H1 (cell line): ENCODE data around the gene DENND2A. TPM values are rescaled to one million over a fixed set of nuclear protein-coding genes. Genes with fewer than 3 reads are reported as not detected.

ENCODE experiments used
- BCL11A ChIP-seq, 2 experiments: IDR thresholded peaks; one replicate each; pipeline ENCODE4 v1.6.1; 2011; ENCODE audit warnings: low read depth in 2 of 2, low read length in 2 of 2, mild to moderate bottlenecking in 2 of 2
- BRCA1 ChIP-seq: IDR thresholded peaks from 2 replicates; pipeline ENCODE4 v1.6.1; 2012; ENCODE audit warnings: low read depth, low read length, improper control_type of control experiment
- CEBPB ChIP-seq: IDR thresholded peaks from 2 replicates; pipeline ENCODE4 v1.6.1; 2012; ENCODE audit warnings: low read depth, low read length
- CHD7 ChIP-seq: fragments of 300-600 bp; sonication (generic); IDR thresholded peaks from 2 replicates; pipeline ENCODE4 v1.7.1; 2012; ENCODE audit warnings: low read length, moderate library complexity, mild to moderate bottlenecking, inconsistent platforms; ENCODE audit not compliant: insufficient replicate concordance
- GTF2F1 ChIP-seq: IDR thresholded peaks from 2 replicates; pipeline ENCODE4 v1.6.1; 2012; ENCODE audit warnings: low read depth, low read length, improper control_type of control experiment, borderline replicate concordance
- NANOG ChIP-seq: IDR thresholded peaks from 2 replicates; pipeline ENCODE4 v1.6.1; 2011; ENCODE audit warnings: low read length, low read depth, mild to moderate bottlenecking, inconsistent platforms; ENCODE audit not compliant: insufficient read depth, poor library complexity, severe bottlenecking
- POLR2A ChIP-seq, 2 experiments: IDR thresholded peaks; 1 replicate in 1 of 2; 2 replicates in 1 of 2; pipeline ENCODE4 v1.6.1; 2011; ENCODE audit warnings: low read depth in 2 of 2, low read length in 2 of 2, mild to moderate bottlenecking in 2 of 2; ENCODE audit errors: control extremely low read depth in 1 of 2
- RFX5 ChIP-seq: IDR thresholded peaks from 2 replicates; pipeline ENCODE4 v1.6.1; 2011; ENCODE audit warnings: low read depth, low read length, improper control_type of control experiment, borderline replicate concordance
- RXRA ChIP-seq: IDR thresholded peaks from 2 replicates; pipeline ENCODE4 v1.6.1; 2011; ENCODE audit warnings: low read depth, mild to moderate bottlenecking, low read length, moderate library complexity; ENCODE audit not compliant: insufficient read depth
- USF2 ChIP-seq: IDR thresholded peaks from 2 replicates; pipeline ENCODE4 v1.6.1; 2011; ENCODE audit warnings: low read length, improper control_type of control experiment
- polyA plus RNA-seq, 7 experiments: library from polyadenylated mRNA; depleted of rRNA in 3 of 7; stranded (reverse) in 5 of 7; unstranded in 2 of 7; fragments of >200 nt in 5 of 7; fragments of 200-250 nt in 2 of 7; gene quantifications; 1 replicate in 5 of 7; 2 replicates in 1 of 7; 4 replicates in 1 of 7; pipeline versions ENCODE4 v1.2.1 to v1.2.3, GENCODE V29; 2011 to 2013; ENCODE audit warnings: missing spikeins in 2 of 7, mixed read lengths in 2 of 7
- total RNA-seq: library from RNA; stranded (reverse); fragmentation: NEBNext Ultra II Directional; extraction: Animal tissue kit (Norgen Biotek cat#: 25700); gene quantifications from 2 replicates; pipeline ENCODE4 v1.2.1, GENCODE V29; 2021

The DENND2A gene
- total and polyA plus RNA-seq, 2 of the 8 experiments (the other 6 are each of a cell fraction or from before 2014, with no cell fraction given), result 5.0 to 13.0 TPM

- TF ChIP-seq CHD7, result no peak
- TF ChIP-seq GTF2F1, result no peak
- TF ChIP-seq RFX5, result no peak
- TF ChIP-seq BCL11A (IDR thresholded peaks at IDR 0.05; ENCODE audit: low read depth in 2 of 2, low read length in 2 of 2), result no peak
- TF ChIP-seq USF2, result no peak
- TF ChIP-seq NANOG, result no peak
- TF ChIP-seq CEBPB, result no peak
- no peak for TF ChIP-seq BRCA1
- TF ChIP-seq POLR2A (IDR thresholded peaks at IDR 0.05; ENCODE audit: control extremely low read depth in 1 of 2, low read depth in 2 of 2, low read length in 2 of 2), result no peak
- TF ChIP-seq RXRA, result no peak
These were observed 102.7 kb downstream of the DENND2A start (continued) for GRCh38 chr7:140537750-140538482.
